BE2C (cell line): ENCODE measurements around the gene PPRC1.
A peak's percentile ranks its signal among the peaks of the same experiment; 100 is the strongest.

Source experiments
- DNase-seq: peaks from one replicate; pipeline ENCODE4 v3.0.0-alpha.2; 2020
- H3K27me3 ChIP-seq: fragments of 250-450 bp; sonication (Bioruptor Pico); 2 replicates; pipeline ENCODE4 v1.5.1; 2020; ENCODE audit warnings: mild to moderate bottlenecking
- H3K36me3 ChIP-seq: fragments of 250-450 bp; sonication (Bioruptor Pico); 2 replicates; pipeline ENCODE4 v1.5.1; 2020; ENCODE audit warnings: mild to moderate bottlenecking
- H3K4me1 ChIP-seq: fragments of 250-450 bp; sonication (Bioruptor Pico); 2 replicates; pipeline ENCODE4 v1.5.1; 2020
- H3K4me3 ChIP-seq: 2 replicates; pipeline ENCODE4 v1.5.1; 2011; ENCODE audit warnings: low read depth, low read length
- H3K9me3 ChIP-seq: fragments of 250-450 bp; sonication (Bioruptor Pico); 2 replicates; pipeline ENCODE4 v1.5.1; 2020
- TF ChIP-seq, protein P1 (sequence below): IDR thresholded peaks from 2 replicates; pipeline ENCODE4 v1.5.1; 2012; ENCODE audit warnings: mild to moderate bottlenecking, low read depth, low read length

The PPRC1 gene

GRCh38 chr10:102101152-102101551, 31.7 kb upstream of the PPRC1 start:
- Histone ChIP-seq H3K9me3 (no peaks in the 10 kb centered on the region), H3K4me3 (no peak overlapping the region), H3K27me3 (no peaks in the 10 kb centered on the region), H3K4me1 (no peaks in the 10 kb centered on the region), H3K36me3 (peaks cover 6% of the 10 kb centered on the region)
- TF ChIP-seq, protein P1, sequence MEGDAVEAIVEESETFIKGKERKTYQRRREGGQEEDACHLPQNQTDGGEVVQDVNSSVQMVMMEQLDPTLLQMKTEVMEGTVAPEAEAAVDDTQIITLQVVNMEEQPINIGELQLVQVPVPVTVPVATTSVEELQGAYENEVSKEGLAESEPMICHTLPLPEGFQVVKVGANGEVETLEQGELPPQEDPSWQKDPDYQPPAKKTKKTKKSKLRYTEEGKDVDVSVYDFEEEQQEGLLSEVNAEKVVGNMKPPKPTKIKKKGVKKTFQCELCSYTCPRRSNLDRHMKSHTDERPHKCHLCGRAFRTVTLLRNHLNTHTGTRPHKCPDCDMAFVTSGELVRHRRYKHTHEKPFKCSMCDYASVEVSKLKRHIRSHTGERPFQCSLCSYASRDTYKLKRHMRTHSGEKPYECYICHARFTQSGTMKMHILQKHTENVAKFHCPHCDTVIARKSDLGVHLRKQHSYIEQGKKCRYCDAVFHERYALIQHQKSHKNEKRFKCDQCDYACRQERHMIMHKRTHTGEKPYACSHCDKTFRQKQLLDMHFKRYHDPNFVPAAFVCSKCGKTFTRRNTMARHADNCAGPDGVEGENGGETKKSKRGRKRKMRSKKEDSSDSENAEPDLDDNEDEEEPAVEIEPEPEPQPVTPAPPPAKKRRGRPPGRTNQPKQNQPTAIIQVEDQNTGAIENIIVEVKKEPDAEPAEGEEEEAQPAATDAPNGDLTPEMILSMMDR = peak; percentile 17; the same call in 1 of the 2 replicates
- no peak for DNase-seq

GRCh38 chr10:102102421-102102820, 30.4 kb upstream of the PPRC1 start:
- no peak overlapping the region for H3K4me3 ChIP-seq
- no peaks in the 10 kb centered on the region for H3K27me3 ChIP-seq
- H3K9me3 ChIP-seq = no peaks in the 10 kb centered on the region
- H3K36me3 ChIP-seq = peaks cover 13% of the 10 kb centered on the region
- H3K4me1 ChIP-seq = no peaks in the 10 kb centered on the region
- DNase-seq = no peak
- TF ChIP-seq, protein P1 = no peak

DNA sequence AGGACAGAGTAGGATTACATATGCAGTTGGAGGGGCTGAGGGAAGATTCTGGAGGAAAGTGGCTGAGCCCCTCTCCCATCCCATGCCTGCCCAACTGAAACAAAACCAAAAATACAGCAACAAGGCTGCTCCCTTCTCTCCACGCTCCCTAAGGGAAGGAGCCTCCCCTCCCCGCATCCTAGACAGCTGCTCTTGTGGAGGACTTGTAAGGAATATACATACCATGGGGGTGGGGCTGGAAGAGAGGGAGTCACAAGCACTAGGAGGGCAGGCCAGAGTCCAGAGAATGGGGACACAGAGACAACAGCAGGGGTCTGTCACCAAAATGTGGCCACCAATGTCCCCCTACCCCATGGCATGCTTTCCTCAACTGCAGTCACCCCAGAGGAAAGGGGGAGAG, 25.8 kb upstream of the PPRC1 start:
- Histone ChIP-seq H3K36me3 (peaks cover 57% of the 10 kb centered on the region), H3K27me3 (no peaks in the 10 kb centered on the region)
- TF ChIP-seq, protein P1 = no peak

DNA sequence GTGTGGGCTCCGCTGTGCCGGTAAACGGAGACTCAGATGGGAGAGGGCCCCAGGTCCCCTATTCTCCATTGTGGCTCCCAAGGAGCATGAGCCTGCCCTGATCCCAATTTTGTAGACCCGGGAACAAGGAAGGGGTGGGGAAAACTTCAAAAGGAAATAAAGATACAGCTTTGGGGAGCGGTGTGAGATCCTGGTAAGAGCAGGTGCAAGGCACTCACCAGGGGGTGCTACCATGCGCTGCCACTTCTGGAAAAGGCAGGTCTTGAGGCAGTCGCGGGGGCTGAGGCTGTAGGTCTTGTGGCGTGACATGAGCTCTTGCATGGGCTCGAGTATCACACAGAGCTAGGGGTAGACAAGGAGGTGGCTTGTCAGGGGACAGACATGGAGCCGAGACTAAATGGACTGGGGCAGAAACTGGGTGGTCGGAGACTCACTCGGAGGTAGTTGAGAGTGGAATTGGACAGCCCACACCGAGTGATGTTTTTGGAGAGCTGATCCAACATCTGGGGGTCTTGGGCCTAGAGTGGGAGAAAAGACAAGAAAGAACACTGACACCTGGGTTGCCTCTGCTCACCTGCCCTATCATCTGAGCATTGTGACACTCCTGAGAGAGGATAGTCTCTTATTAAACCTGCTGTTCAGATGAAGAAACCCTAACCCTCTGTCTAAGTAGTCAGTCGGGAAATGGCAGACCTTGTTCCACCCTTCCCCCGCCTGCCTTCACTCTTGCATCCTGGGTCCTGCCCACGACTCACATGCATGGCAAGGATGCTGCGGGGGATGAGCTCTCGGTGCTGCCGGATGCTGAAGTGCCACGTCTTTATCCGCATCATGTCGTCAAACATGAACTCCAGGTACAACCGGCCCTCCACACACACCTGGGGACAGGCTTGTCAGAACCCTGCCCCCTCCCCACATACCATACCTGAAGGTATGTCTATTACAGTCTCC, 23.4 kb upstream of the PPRC1 start:
- Histone ChIP-seq H3K27me3 (no peaks in the 10 kb centered on the region), H3K4me1 (peaks cover 7% of the 10 kb centered on the region), H3K4me3 (no peak overlapping the region), H3K9me3 (no peaks in the 10 kb centered on the region), H3K36me3 (peaks cover 51% of the 10 kb centered on the region)
- TF ChIP-seq, protein P1 = no peak
- no peak for DNase-seq

More for the DNA sequence above, 25.8 kb upstream of the PPRC1 start:
- no peak for DNase-seq
- Histone ChIP-seq H3K4me1 (no peaks in the 10 kb centered on the region), H3K4me3 (no peak overlapping the region), H3K9me3 (no peaks in the 10 kb centered on the region)

DNA sequence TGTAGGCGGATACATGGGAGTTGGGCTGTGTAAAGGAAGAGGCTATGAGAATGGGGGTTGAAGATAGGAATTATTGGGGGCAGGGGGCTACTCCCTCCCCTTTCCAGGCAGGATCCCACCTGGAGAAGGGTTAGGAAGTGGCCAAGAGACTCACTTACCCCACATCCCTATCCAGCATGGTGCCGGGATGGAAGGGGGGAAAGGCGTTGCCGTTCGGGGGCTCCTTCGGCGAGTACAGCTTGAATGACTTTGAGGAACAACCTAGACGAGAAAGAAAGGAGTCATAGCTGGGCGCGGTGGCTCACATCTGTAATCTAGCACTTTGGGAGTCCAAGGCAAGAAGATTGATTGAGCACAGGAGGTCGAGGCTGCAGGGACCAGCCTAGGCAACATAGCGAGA, 21.6 kb upstream of the PPRC1 start:
- no peak overlapping the region for H3K4me3 ChIP-seq
- TF ChIP-seq, protein P1 = no peak
- H3K27me3 ChIP-seq = no peaks in the 10 kb centered on the region
- DNase-seq = no peak
- peaks cover 51% of the 10 kb centered on the region for H3K36me3 ChIP-seq
- peaks cover 16% of the 10 kb centered on the region for H3K4me1 ChIP-seq
- no peaks in the 10 kb centered on the region for H3K9me3 ChIP-seq

DNA sequence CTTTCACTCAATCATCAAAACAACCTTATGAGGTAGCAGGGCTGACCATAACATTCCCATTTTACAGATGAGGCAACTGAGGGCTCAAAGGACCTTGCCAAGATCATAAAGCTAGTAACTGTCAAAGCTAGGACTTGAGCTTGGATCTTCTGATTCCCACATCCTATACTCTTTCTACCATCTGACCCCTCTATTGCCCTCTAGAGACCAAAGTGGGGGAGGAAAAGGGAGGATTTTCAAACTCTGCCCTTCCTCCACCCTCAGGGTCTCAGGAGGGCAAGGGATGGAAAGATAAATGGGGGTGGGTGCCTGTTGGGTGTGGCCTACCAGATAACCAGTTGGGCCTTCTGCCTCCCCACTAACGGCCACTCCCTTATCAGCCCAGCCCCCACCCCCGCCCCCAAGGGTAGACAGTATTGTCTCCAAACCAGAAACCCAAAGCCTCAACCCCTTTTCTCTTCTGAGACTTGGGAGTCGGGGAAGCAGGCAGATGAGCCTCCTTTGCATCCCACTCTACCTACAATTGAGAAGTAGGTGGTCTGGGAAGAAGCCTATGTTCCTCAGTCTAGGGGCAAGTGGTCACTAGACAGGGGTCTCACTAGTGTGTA, 20.5 kb upstream of the PPRC1 start:
- H3K36me3 ChIP-seq = peaks cover 44% of the 10 kb centered on the region
- no peak overlapping the region for H3K4me3 ChIP-seq
- H3K27me3 ChIP-seq = no peaks in the 10 kb centered on the region
- H3K4me1 ChIP-seq = peaks cover 23% of the 10 kb centered on the region
- H3K9me3 ChIP-seq = no peaks in the 10 kb centered on the region
- TF ChIP-seq, protein P1 = peak; percentile 37
- DNase-seq = no peak
